Osteocyte (in vitro differentiated cells): ENCODE measurements around the gene RNF151. TPM values are rescaled to one million over a fixed set of nuclear protein-coding genes. Genes with fewer than 3 reads are reported as not detected.

ENCODE experiments used
- DNase-seq: peaks from one replicate; pipeline ENCODE4 v3.0.0; 2021; ENCODE audit warnings: mixed read lengths; ENCODE audit not compliant: unreplicated experiment; ENCODE audit errors: extremely low spot score
- H3K27ac Mint-ChIP-seq: one replicate; pipeline ENCODE4 v1.8.0; 2021; ENCODE audit warnings: mild to moderate bottlenecking, mixed read lengths; ENCODE audit not compliant: unreplicated experiment
- H3K27me3 Mint-ChIP-seq: one replicate; pipeline ENCODE4 v1.8.0; 2021; ENCODE audit warnings: mixed read lengths; ENCODE audit not compliant: unreplicated experiment
- H3K36me3 Mint-ChIP-seq: one replicate; pipeline ENCODE4 v1.8.0; 2021; ENCODE audit warnings: mixed read lengths; ENCODE audit not compliant: unreplicated experiment
- H3K4me1 Mint-ChIP-seq: one replicate; pipeline ENCODE4 v1.8.0; 2021; ENCODE audit warnings: mixed read lengths; ENCODE audit not compliant: unreplicated experiment
- H3K4me3 Mint-ChIP-seq: one replicate; pipeline ENCODE4 v1.8.0; 2021; ENCODE audit warnings: mild to moderate bottlenecking, moderate library complexity, mixed read lengths; ENCODE audit not compliant: unreplicated experiment
- H3K9me3 Mint-ChIP-seq: one replicate; pipeline ENCODE4 v1.8.0; 2021; ENCODE audit warnings: mixed read lengths; ENCODE audit not compliant: unreplicated experiment
- CTCF ChIP-seq: fragments of 200-600 bp; sonication (generic); IDR thresholded peaks from 2 replicates; pipeline ENCODE4 v1.5.0; 2021; ENCODE audit warnings: antibody characterized with exemption, mild to moderate bottlenecking, moderate library complexity
- total RNA-seq: library from RNA; stranded (reverse); gene quantifications from 2 replicates; pipeline ENCODE4 v1.2.1, GENCODE V29; 2021

The RNF151 gene
- total RNA-seq, 1 donor from 2014 or later = 0.46 TPM

GRCh38 chr16:1993731-1994131 lies 27.1 kb downstream of the RNF151 start:
- Mint-ChIP-seq H3K9me3 (no peaks in the 10 kb centered on the region), H3K27me3 (peaks cover 7% of the 10 kb centered on the region), H3K27ac (no peak overlapping the region), H3K4me1 (peaks cover 6% of the 10 kb centered on the region), H3K36me3 (peaks cover 9% of the 10 kb centered on the region), H3K4me3 (no peak overlapping the region)
- DNase-seq = no peak
- TF ChIP-seq CTCF = no peak

- no peak for TF ChIP-seq CTCF
- no peaks in the 10 kb centered on the region for H3K9me3 Mint-ChIP-seq
- DNase-seq = no peak
- H3K27ac Mint-ChIP-seq = no peak overlapping the region
- H3K4me1 Mint-ChIP-seq = no peaks in the 10 kb centered on the region
- peaks cover 18% of the 10 kb centered on the region for H3K36me3 Mint-ChIP-seq
- no peak overlapping the region for H3K4me3 Mint-ChIP-seq
- no peaks in the 10 kb centered on the region for H3K27me3 Mint-ChIP-seq
Observed at GRCh38 chr16:1997494-1998359, 31.1 kb downstream of the RNF151 start.

- no peak for DNase-seq
- TF ChIP-seq CTCF = no peak
- H3K36me3 Mint-ChIP-seq = peaks cover 18% of the 10 kb centered on the region
- H3K4me1 Mint-ChIP-seq = no peaks in the 10 kb centered on the region
- no peak overlapping the region for H3K4me3 Mint-ChIP-seq
- H3K27ac Mint-ChIP-seq = no peak overlapping the region
- H3K9me3 Mint-ChIP-seq = no peaks in the 10 kb centered on the region
- no peaks in the 10 kb centered on the region for H3K27me3 Mint-ChIP-seq
Observed at GRCh38 chr16:1998360-1998835, 31.7 kb downstream of the RNF151 start.

GRCh38 chr16:1998852-1999801 lies 32.5 kb downstream of the RNF151 start:
- Mint-ChIP-seq H3K4me1 (peaks cover 3% of the 10 kb centered on the region), H3K27ac (no peak overlapping the region), H3K4me3 (no peak overlapping the region), H3K36me3 (peaks cover 18% of the 10 kb centered on the region), H3K27me3 (no peaks in the 10 kb centered on the region), H3K9me3 (no peaks in the 10 kb centered on the region)
- no peak for DNase-seq
- no peak for TF ChIP-seq CTCF
